PC-3 (cell line): ENCODE measurements around the gene RPS25. TPM values are rescaled to one million over a fixed set of nuclear protein-coding genes. Genes with fewer than 3 reads are reported as not detected.

Experiments used
- ATAC-seq: fragments of 200-7000 bp; cut with Tn5 transposase; 2 replicates; pipeline ENCODE4 v1.9.1; 2020; ENCODE audit warnings: mild to moderate bottlenecking, moderate library complexity
- BruUV-seq: library from RNA; stranded (reverse); fragments of 400-500 nt; replicated peaks from 2 replicates; lab custom pipeline; 2021; lab: Mats Ljungman, UMichigan
- CTCF ChIA-PET: fragments of 300-600 bp; sonication (Branson Sonifier 250); formaldehyde crosslinking; loops from one replicate; lab custom pipeline; 2022; ENCODE audit warnings: antibody characterized with exemption; lab: Charles Lee
- POLR2A ChIA-PET: fragments of 300-600 bp; sonication (Branson Sonifier 250); formaldehyde crosslinking; loops from one replicate; lab custom pipeline; 2022; ENCODE audit warnings: antibody characterized with exemption; ENCODE audit not compliant: unreplicated experiment; lab: Charles Lee
- DNase-seq: peaks from one replicate; pipeline ENCODE4 v3.0.0-alpha.2; 2015
- H2AFZ ChIP-seq: fragments of 300-600 bp; sonication (generic); 2 replicates; pipeline ENCODE4 v1.6.0; 2016; ENCODE audit warnings: antibody characterized with exemption, low read length
- H3F3A ChIP-seq: fragments of 300-600 bp; sonication (generic); one replicate; pipeline ENCODE4 v1.6.0; 2017; ENCODE audit warnings: antibody characterized with exemption, low read length, control low read depth, mild to moderate bottlenecking; ENCODE audit not compliant: unreplicated experiment
- H3K27ac ChIP-seq: fragments of 300-600 bp; sonication (generic); 2 replicates; pipeline ENCODE4 v1.5.1; 2016; ENCODE audit warnings: mild to moderate bottlenecking, low read length
- H3K27me3 ChIP-seq: fragments of 300-600 bp; sonication (generic); 2 replicates; pipeline ENCODE4 v1.6.1; 2016; ENCODE audit warnings: low read length, mixed read lengths
- H3K36me3 ChIP-seq: fragments of 300-600 bp; sonication (generic); 2 replicates; pipeline ENCODE4 v1.6.1; 2016; ENCODE audit warnings: low read depth, mixed run types, low read length, mixed read lengths
- H3K4me1 ChIP-seq: fragments of 300-600 bp; sonication (generic); 2 replicates; pipeline ENCODE4 v1.5.1; 2016; ENCODE audit warnings: low read length; ENCODE audit not compliant: insufficient read depth
- H3K4me2 ChIP-seq: fragments of 300-600 bp; sonication (generic); 2 replicates; pipeline ENCODE4 v1.6.0; 2016; ENCODE audit warnings: low read length
- H3K4me3 ChIP-seq: fragments of 300-600 bp; sonication (generic); 2 replicates; pipeline ENCODE4 v1.5.1; 2016; ENCODE audit warnings: mild to moderate bottlenecking, low read length, mixed read lengths
- H3K79me2 ChIP-seq: fragments of 300-600 bp; sonication (generic); 2 replicates; pipeline ENCODE4 v1.6.1; 2017; ENCODE audit warnings: low read length, mixed read lengths
- H3K9ac ChIP-seq: fragments of 300-600 bp; sonication (generic); 2 replicates; pipeline ENCODE4 v1.6.0; 2016; ENCODE audit warnings: mild to moderate bottlenecking, low read length
- H3K9me2 ChIP-seq: fragments of 300-600 bp; sonication (generic); replicated peaks from 2 replicates; pipeline ENCODE4 v1.6.1; 2016; ENCODE audit warnings: mixed run types, low read length, mixed read lengths
- H3K9me3 ChIP-seq: fragments of 300-600 bp; sonication (generic); 2 replicates; pipeline ENCODE4 v1.6.1; 2016; ENCODE audit warnings: low read length, mixed read lengths
- H4K20me1 ChIP-seq: fragments of 300-600 bp; sonication (generic); 2 replicates; pipeline ENCODE4 v1.6.1; 2016; ENCODE audit warnings: low read length, mixed read lengths
- CTCF ChIP-seq: fragments of 300-600 bp; sonication (generic); conservative IDR thresholded peaks from 2 replicates; pipeline ENCODE4 v1.5.1; 2017; ENCODE audit warnings: antibody characterized with exemption, low read depth, mild to moderate bottlenecking, low read length
- EZH2 ChIP-seq: fragments of 300-600 bp; sonication (generic); IDR thresholded peaks from one replicate; pipeline ENCODE4 v1.6.1; 2017; ENCODE audit warnings: antibody characterized with exemption, mild to moderate bottlenecking, low read length; ENCODE audit not compliant: unreplicated experiment
- EZH2phosphoT487 ChIP-seq: fragments of 300-600 bp; sonication (generic); IDR thresholded peaks from 2 replicates; pipeline ENCODE4 v1.6.1; 2018; ENCODE audit warnings: mild to moderate bottlenecking, antibody characterized with exemption, low read length, borderline replicate concordance
- intact Hi-C: fragments of 100-400 bp; cut with micrococcal nuclease; formaldehyde crosslinking; loops from 2 replicates; pipeline ENCODE4 v1.9.0; 2023
- total RNA-seq: library from RNA; depleted of rRNA; stranded (reverse); fragments of >200 nt; gene quantifications from 2 replicates; pipeline ENCODE4 v1.2.3, GENCODE V29; 2014

The RPS25 gene
- total RNA-seq, 1 experiment from 2014 or later = 931 TPM

GRCh38 chr11:119024430-119025098, 6.4 kb upstream of the RPS25 start:
- no peaks in the 10 kb centered on the region for H3K27me3 ChIP-seq
- no peak for ATAC-seq
- H3K9ac ChIP-seq = no peak overlapping the region
- TF ChIP-seq EZH2 (no peak), EZH2phosphoT487 (no peak), CTCF (no peak)
- no peak for DNase-seq
- H3K4me2 ChIP-seq = no peak overlapping the region
- no peak overlapping the region for H2AFZ ChIP-seq
- ChIA-PET POLR2A (no interaction called here), CTCF (no interaction called here)
- BruUV-seq = no TSS peak
- H3K27ac ChIP-seq = no peak overlapping the region
- H3K36me3 ChIP-seq = peaks cover 35% of the 10 kb centered on the region
- no peaks in the 10 kb centered on the region for H3K9me3 ChIP-seq
- H4K20me1 ChIP-seq = peaks cover 6% of the 10 kb centered on the region; the same call in 1 of the 2 replicates
- H3K9me2 ChIP-seq = no peaks in the 10 kb centered on the region
- H3F3A ChIP-seq = peaks cover 5% of the 10 kb centered on the region
- H3K4me1 ChIP-seq = peaks cover 31% of the 10 kb centered on the region
- no peak overlapping the region for H3K4me3 ChIP-seq
- H3K79me2 ChIP-seq = peaks cover 49% of the 10 kb centered on the region
- intact Hi-C loops = no loop called here

GRCh38 chr11:119023741-119024140, 5.6 kb upstream of the RPS25 start:
- ChIA-PET CTCF (no interaction called here), POLR2A (no interaction called here)
- Histone ChIP-seq H3K9ac (no peak overlapping the region), H3K9me2 (no peaks in the 10 kb centered on the region), H3K4me2 (no peak overlapping the region), H3K27ac (no peak overlapping the region), H3K4me3 (no peak overlapping the region), H2AFZ (no peak overlapping the region), H3F3A (peaks cover 5% of the 10 kb centered on the region), H4K20me1 (peaks cover 6% of the 10 kb centered on the region; the same call in 1 of the 2 replicates), H3K9me3 (no peaks in the 10 kb centered on the region), H3K36me3 (peaks cover 35% of the 10 kb centered on the region), H3K27me3 (no peaks in the 10 kb centered on the region), H3K79me2 (peaks cover 49% of the 10 kb centered on the region), H3K4me1 (peaks cover 22% of the 10 kb centered on the region)
- no peak for TF ChIP-seq EZH2
- TF ChIP-seq CTCF = no peak
- TF ChIP-seq EZH2phosphoT487 = no peak
- ATAC-seq (no peak), DNase-seq (no peak)
- no TSS peak for BruUV-seq
- intact Hi-C loops = no loop called here

- Histone ChIP-seq H4K20me1 (peaks cover 17% of the 10 kb centered on the region), H3K4me2 (peak overlapping the region; percentile 9; the same call in 1 of the 2 replicates), H3K27me3 (no peaks in the 10 kb centered on the region), H2AFZ (no peak overlapping the region), H3K4me1 (peaks cover 24% of the 10 kb centered on the region), H3K4me3 (no peak overlapping the region), H3K79me2 (peaks cover 59% of the 10 kb centered on the region), H3K27ac (no peak overlapping the region), H3K9ac (no peak overlapping the region), H3K9me2 (no peaks in the 10 kb centered on the region), H3K9me3 (no peaks in the 10 kb centered on the region), H3F3A (peaks cover 6% of the 10 kb centered on the region), H3K36me3 (peaks cover 43% of the 10 kb centered on the region)
- intact Hi-C loops = no loop called here
- ChIA-PET CTCF (no interaction called here), POLR2A (no interaction called here)
- no peak for TF ChIP-seq EZH2
- TF ChIP-seq CTCF = no peak
- no peak for TF ChIP-seq EZH2phosphoT487
- DNase-seq = no peak
- ATAC-seq = no peak
- TSS peak; percentile 0 for BruUV-seq
Measured at GRCh38 chr11:119021631-119022030, 3.5 kb upstream of the RPS25 start.
